ENCODE data around the gene PDE11A. TPM values are rescaled to one million over a fixed set of nuclear protein-coding genes. Genes with fewer than 3 reads are reported as not detected.

The PDE11A gene
- total and polyA plus RNA-seq, 2 of the 13 experiments (the other 11 are each of a cell fraction or from before 2014, with no cell fraction given): 1.2 to 1.7 TPM

- TF ChIP-seq ZNF441 (CRISPR knock-in tag; IDR thresholded peaks at IDR 0.05; ENCODE audit: borderline replicate concordance) (peak; percentile 79), TCF7 (IDR thresholded peaks at IDR 0.05; ENCODE audit: low read depth) (no peak), ZNF605 (CRISPR knock-in tag; IDR thresholded peaks at IDR 0.05) (peak; percentile 91), MTERF4 (CRISPR knock-in tag; IDR thresholded peaks at IDR 0.05) (peak; percentile 96), ZNF234 (CRISPR knock-in tag; conservative IDR thresholded peaks at IDR 0.05) (0 out of 2 replicates have a peak, but pooled peaks have one; percentile 21), ZSCAN9 (CRISPR knock-in tag; IDR thresholded peaks at IDR 0.05; ENCODE audit: borderline replicate concordance) (peak; percentile 93), ZSCAN30 (CRISPR knock-in tag; IDR thresholded peaks at IDR 0.05) (no peak), BRCA1 (CRISPR knock-in tag; IDR thresholded peaks at IDR 0.05) (peak; percentile 88; the same call in 1 of the 2 replicates), PHF5A (CRISPR knock-in tag; IDR thresholded peaks at IDR 0.05; ENCODE audit: low read depth, unreplicated experiment) (peak; percentile 89), NKX3-1 (CRISPR knock-in tag; IDR thresholded peaks at IDR 0.05) (peak; percentile 13; the same call in 1 of the 2 replicates), ELF3 (CRISPR knock-in tag; IDR thresholded peaks at IDR 0.05) (peak; percentile 99), ZNF34 (CRISPR knock-in tag; IDR thresholded peaks at IDR 0.05; ENCODE audit: borderline replicate concordance) (no peak), MED13 (CRISPR knock-in tag; IDR thresholded peaks at IDR 0.05) (no peak), SIX1 (CRISPR knock-in tag; IDR thresholded peaks at IDR 0.05; ENCODE audit: borderline replicate concordance) (peak; percentile 80), ZSCAN22 (CRISPR knock-in tag; IDR thresholded peaks at IDR 0.05) (0 out of 2 replicates have a peak, but pooled peaks have one; percentile 54), MEIS2 (CRISPR knock-in tag; IDR thresholded peaks at IDR 0.05) (peak; percentile 62; the same call in 1 of the 2 replicates), TOE1 (CRISPR knock-in tag; IDR thresholded peaks at IDR 0.05) (peak; percentile 75), RNF219 (CRISPR knock-in tag; IDR thresholded peaks at IDR 0.05) (no peak; the same call in 1 of the 2 replicates), SIN3B (IDR thresholded peaks at IDR 0.05; ENCODE audit: low read length) (0 out of 2 replicates have a peak, but pooled peaks have one; percentile 50), SRSF4 (IDR thresholded peaks at IDR 0.05; ENCODE audit: low read depth, low read length, poor library complexity, severe bottlenecking) (no peak), ISX (CRISPR knock-in tag; conservative IDR thresholded peaks at IDR 0.05) (no peak), ZNF564 (CRISPR knock-in tag; IDR thresholded peaks at IDR 0.05) (no peak; the same call in none of the 2 replicates), ZNF670 (CRISPR knock-in tag; IDR thresholded peaks at IDR 0.05; ENCODE audit: borderline replicate concordance) (peak; percentile 81; the same call in 1 of the 2 replicates), FOXO1 (CRISPR knock-in tag; IDR thresholded peaks at IDR 0.05) (peak; percentile 19; the same call in 1 of the 2 replicates), MEIS1 (CRISPR knock-in tag; IDR thresholded peaks at IDR 0.05; ENCODE audit: borderline replicate concordance) (peak; percentile 98), LBX2 (CRISPR knock-in tag; IDR thresholded peaks at IDR 0.05; ENCODE audit: borderline replicate concordance) (peak; percentile 55; the same call in 1 of the 2 replicates), SUZ12 (IDR thresholded peaks at IDR 0.05; ENCODE audit: low read depth, low read length) (no peak), ZNF891 (CRISPR knock-in tag; IDR thresholded peaks at IDR 0.05) (peak; percentile 98)
Observed at GRCh38 chr2:178112202-178113152, 39.9 kb upstream of the PDE11A start, which contains the start of gene RBM45 (continued).
